ENCODE data around the gene IFFO2. TPM values are rescaled to one million over a fixed set of nuclear protein-coding genes. Genes with fewer than 3 reads are reported as not detected.

The IFFO2 gene
- total and polyA plus RNA-seq, 2 donors (not counting 1 experiment from before 2014, with no cell fraction given): 16.8 to 19.2 TPM

GRCh38 chr1:18998016-18998724, 41.7 kb upstream of the IFFO2 start:
- Mint-ChIP-seq H3K27ac (no peak overlapping the region), H3K4me3 (no peak overlapping the region), H3K9me3 (ENCODE audit: insufficient read depth) (peaks cover 4% of the 10 kb centered on the region), H3K27me3 (peaks cover 12% of the 10 kb centered on the region), H3K4me1 (no peaks in the 10 kb centered on the region)
- CTCF ChIA-PET: no interaction called here
- H3K4me3 ChIP-seq (ENCODE audit: control extremely low read depth in 1 of 5, extremely low read depth in 1 of 5, insufficient read depth in 1 of 5, low read depth in 2 of 5, low read length in 4 of 5): no peak overlapping the region
- H4K20me1 ChIP-seq (ENCODE audit: control insufficient read depth, insufficient read depth, low read length, poor library complexity, severe bottlenecking): no peaks in the 10 kb centered on the region
- ATAC-seq (ENCODE audit: low read depth): no peak
- peaks cover 0 to 7% (median 0%) of the 10 kb centered on the region in 4 experiments for H3K27me3 ChIP-seq (replicated peaks in 1 of 4; ENCODE audit: control extremely low read depth in 1 of 4, control insufficient read depth in 3 of 4, insufficient read depth in 4 of 4, low read length in 3 of 4)
- no peak for DNase-seq
- peaks cover 0 to 10% (median 9%) of the 10 kb centered on the region in 3 donors for H3K9me3 ChIP-seq (ENCODE audit: control extremely low read depth in 1 of 3, control insufficient read depth in 2 of 3, insufficient read depth in 1 of 3, low read length in 2 of 3)
- H3K36me3 ChIP-seq (replicated peaks in 1 of 2; ENCODE audit: control extremely low read depth in 1 of 2, control insufficient read depth in 1 of 2, extremely low read depth in 1 of 2, insufficient read depth in 2 of 2, low read length in 1 of 2): no peaks in the 10 kb centered on the region
- POLR2A ChIA-PET: no interaction called here
- H2AFZ ChIP-seq (ENCODE audit: insufficient read depth, low read depth, low read length, poor library complexity, severe bottlenecking): no peak overlapping the region
- H3K4me1 ChIP-seq (ENCODE audit: control insufficient read depth in 2 of 2, insufficient read depth in 2 of 2, low read length in 2 of 2): no peaks in the 10 kb centered on the region
- intact Hi-C loops (cut with micrococcal nuclease): no loop called here
- H3K4me2 ChIP-seq (replicated peaks; ENCODE audit: low read depth, low read length, poor library complexity, severe bottlenecking): no peak overlapping the region
- H3K27ac ChIP-seq (ENCODE audit: low read length in 2 of 2): no peak overlapping the region
- no peak overlapping the region for H3K9ac ChIP-seq (ENCODE audit: low read length)
- TF ChIP-seq CTCF (IDR thresholded peaks at IDR 0.05): no peak
- TF ChIP-seq EZH2 (IDR thresholded peaks at IDR 0.05; ENCODE audit: borderline replicate concordance, insufficient read depth, low read depth, low read length, poor library complexity, severe bottlenecking): no peak
- WGBS (ENCODE audit: insufficient coverage): 92% methylated on average over 7 of the region's 9 CpGs
- no peaks in the 10 kb centered on the region for H3K79me2 ChIP-seq (ENCODE audit: control insufficient read depth, insufficient read depth, low read length)

GRCh38 chr1:18997508-18997907, 41.0 kb upstream of the IFFO2 start:
- Mint-ChIP-seq H3K27me3 (peaks cover 14% of the 10 kb centered on the region), H3K4me3 (no peak overlapping the region), H3K4me1 (no peaks in the 10 kb centered on the region), H3K27ac (no peak overlapping the region), H3K9me3 (ENCODE audit: insufficient read depth) (peaks cover 2% of the 10 kb centered on the region)
- H3K4me3 ChIP-seq (ENCODE audit: control extremely low read depth in 1 of 5, extremely low read depth in 1 of 5, insufficient read depth in 1 of 5, low read depth in 2 of 5, low read length in 4 of 5): no peak overlapping the region
- no peaks in the 10 kb centered on the region for H4K20me1 ChIP-seq (ENCODE audit: control insufficient read depth, insufficient read depth, low read length, poor library complexity, severe bottlenecking)
- H3K79me2 ChIP-seq (ENCODE audit: control insufficient read depth, insufficient read depth, low read length): no peaks in the 10 kb centered on the region
- H2AFZ ChIP-seq (ENCODE audit: insufficient read depth, low read depth, low read length, poor library complexity, severe bottlenecking): no peak overlapping the region
- TF ChIP-seq EZH2 (IDR thresholded peaks at IDR 0.05; ENCODE audit: borderline replicate concordance, insufficient read depth, low read depth, low read length, poor library complexity, severe bottlenecking): no peak
- no peak for TF ChIP-seq CTCF (IDR thresholded peaks at IDR 0.05)
- no peak overlapping the region for H3K4me2 ChIP-seq (replicated peaks; ENCODE audit: low read depth, low read length, poor library complexity, severe bottlenecking)
- no peaks in the 10 kb centered on the region for H3K36me3 ChIP-seq (replicated peaks in 1 of 2; ENCODE audit: control extremely low read depth in 1 of 2, control insufficient read depth in 1 of 2, extremely low read depth in 1 of 2, insufficient read depth in 2 of 2, low read length in 1 of 2)
- CTCF ChIA-PET: no interaction called here
- WGBS (ENCODE audit: insufficient coverage): 98% methylated on average over 6 of the region's 6 CpGs
- intact Hi-C loops (cut with micrococcal nuclease): no loop called here
- H3K4me1 ChIP-seq (ENCODE audit: control insufficient read depth in 2 of 2, insufficient read depth in 2 of 2, low read length in 2 of 2): no peaks in the 10 kb centered on the region
- POLR2A ChIA-PET: no interaction called here
- no peak overlapping the region for H3K9ac ChIP-seq (ENCODE audit: low read length)
- peaks cover 0 to 9% (median 8%) of the 10 kb centered on the region in 3 donors for H3K9me3 ChIP-seq (ENCODE audit: control extremely low read depth in 1 of 3, control insufficient read depth in 2 of 3, insufficient read depth in 1 of 3, low read length in 2 of 3)
- H3K27ac ChIP-seq (ENCODE audit: low read length in 2 of 2): no peak overlapping the region
- peaks cover 0 to 7% (median 0%) of the 10 kb centered on the region in 4 experiments for H3K27me3 ChIP-seq (replicated peaks in 1 of 4; ENCODE audit: control extremely low read depth in 1 of 4, control insufficient read depth in 3 of 4, insufficient read depth in 4 of 4, low read length in 3 of 4)
- ATAC-seq (ENCODE audit: low read depth) (no peak), DNase-seq (no peak)
